ENCODE data around the gene SGMS1. TPM values are rescaled to one million over a fixed set of nuclear protein-coding genes. Genes with fewer than 3 reads are reported as not detected.
"Not testable (repeated sequence)": the region's sequence is repeated elsewhere in the genome, so short reads cannot be mapped to it uniquely, and the experiment has no call there.

The SGMS1 gene
- total and polyA plus RNA-seq, 3 donors from 2014 or later = 30.6 to 90.9 (median 63.2) TPM

- H3K27me3 ChIP-seq = no peaks in the 10 kb centered on the region
- no peak for DNase-seq
- peaks cover 15% of the 10 kb centered on the region for H3K4me1 ChIP-seq
- TF ChIP-seq CTCF (IDR thresholded peaks at IDR 0.05) = no peak
- no peak for TF ChIP-seq POLR2A (IDR thresholded peaks at IDR 0.05)
- no peaks in the 10 kb centered on the region for H3K9me3 ChIP-seq
- 77 to 81% methylated on average over 2 of the region's 2 CpGs for WGBS, 2 donors
- H3K4me3 ChIP-seq = no peak overlapping the region
- H3K36me3 ChIP-seq (ENCODE audit: low read depth, missing control alignments) = no peaks in the 10 kb centered on the region
- H3K27ac ChIP-seq = peak overlapping the region in 1 of 2 donors; percentile 30
- intact Hi-C loops (cut with DNase I; ENCODE audit: low total_unique reads) = no loop called here
Observed at GRCh38 chr10:50501478-50501877, 122.3 kb downstream of the SGMS1 start.

- H3K4me3 ChIP-seq = no peak overlapping the region
- intact Hi-C loops (cut with DNase I; ENCODE audit: low total_unique reads) = no loop called here
- no peaks in the 10 kb centered on the region for H3K36me3 ChIP-seq (ENCODE audit: low read depth, missing control alignments)
- H3K27ac ChIP-seq = no peak overlapping the region
- no peaks in the 10 kb centered on the region for H3K9me3 ChIP-seq
- TF ChIP-seq CTCF (IDR thresholded peaks at IDR 0.05) = no peak
- no peak for TF ChIP-seq POLR2A (IDR thresholded peaks at IDR 0.05)
- H3K4me1 ChIP-seq = peaks cover 5% of the 10 kb centered on the region
- H3K27me3 ChIP-seq = no peaks in the 10 kb centered on the region
- 97 to 100% methylated on average over 1 of the region's 1 CpG for WGBS, 2 donors
- no peak for DNase-seq
Observed at GRCh38 chr10:50498465-50498864, 125.3 kb downstream of the SGMS1 start.

- H3K36me3 ChIP-seq (ENCODE audit: low read depth, missing control alignments) = no peaks in the 10 kb centered on the region
- TF ChIP-seq CTCF (IDR thresholded peaks at IDR 0.05) (no peak), POLR2A (IDR thresholded peaks at IDR 0.05) (no peak)
- H3K27me3 ChIP-seq = no peaks in the 10 kb centered on the region
- DNase-seq = no peak
- H3K4me3 ChIP-seq = no peak overlapping the region
- H3K4me1 ChIP-seq = peaks cover 3% of the 10 kb centered on the region
- H3K27ac ChIP-seq = no peak overlapping the region
- H3K9me3 ChIP-seq = no peaks in the 10 kb centered on the region
- intact Hi-C loops (cut with DNase I; ENCODE audit: low total_unique reads) = no loop called here
Observed at GRCh38 chr10:50497758-50498157, 126.0 kb downstream of the SGMS1 start.

GRCh38 chr10:50496228-50496627 lies 127.5 kb downstream of the SGMS1 start:
- peaks cover 3% of the 10 kb centered on the region for H3K4me1 ChIP-seq
- H3K9me3 ChIP-seq = no peaks in the 10 kb centered on the region
- no peaks in the 10 kb centered on the region for H3K27me3 ChIP-seq
- DNase-seq = no peak
- TF ChIP-seq POLR2A (IDR thresholded peaks at IDR 0.05) = no peak
- no peak for TF ChIP-seq CTCF (IDR thresholded peaks at IDR 0.05)
- intact Hi-C loops (cut with DNase I; ENCODE audit: low total_unique reads) = no loop called here
- H3K4me3 ChIP-seq = no peak overlapping the region
- 82 to 89% methylated on average over 2 of the region's 2 CpGs for WGBS, 2 donors
- H3K36me3 ChIP-seq (ENCODE audit: low read depth, missing control alignments) = no peaks in the 10 kb centered on the region
- H3K27ac ChIP-seq = no peak overlapping the region

GRCh38 chr10:50490241-50490640 lies 133.5 kb downstream of the SGMS1 start:
- whole genome bisulfite sequencing, 2 donors = 94 to 95% methylated on average over 5 of the region's 5 CpGs
- no peak for TF ChIP-seq CTCF (IDR thresholded peaks at IDR 0.05)
- TF ChIP-seq POLR2A (IDR thresholded peaks at IDR 0.05) = no peak

GRCh38 chr10:50484550-50484949 lies 139.2 kb downstream of the SGMS1 start:
- H3K36me3 ChIP-seq (ENCODE audit: low read depth, missing control alignments); intact Hi-C loops (cut with DNase I; ENCODE audit: low total_unique reads); H3K27ac ChIP-seq; H3K4me3 ChIP-seq; DNase-seq; H3K27me3 ChIP-seq; H3K4me1 ChIP-seq; H3K9me3 ChIP-seq: not testable (repeated sequence)
- WGBS, 2 donors = 90 to 95% methylated on average over 1 of the region's 1 CpG

More at GRCh38 chr10:50490241-50490640, 133.5 kb downstream of the SGMS1 start:
- no peaks in the 10 kb centered on the region for H3K9me3 ChIP-seq
- H3K27ac ChIP-seq = no peak overlapping the region
- no peaks in the 10 kb centered on the region for H3K36me3 ChIP-seq (ENCODE audit: low read depth, missing control alignments)
- no peaks in the 10 kb centered on the region for H3K27me3 ChIP-seq
- no peak overlapping the region for H3K4me3 ChIP-seq
- DNase-seq = no peak
- intact Hi-C loops (cut with DNase I; ENCODE audit: low total_unique reads) = no loop called here
- H3K4me1 ChIP-seq = no peaks in the 10 kb centered on the region

Data from testis (tissue), 3 donors.